Retinal pigment epithelial cell (primary cell): ENCODE results near the gene TBC1D8.

Experiments used
- DNase-seq: peaks from one replicate; pipeline ENCODE4 v3.0.0-alpha.2; 2010; ENCODE audit warnings: low read depth
- H3K4me3 ChIP-seq: 2 replicates; pipeline ENCODE4 v1.5.1; 2011; ENCODE audit warnings: mild to moderate bottlenecking, low read length, control low read depth, moderate library complexity
- CTCF ChIP-seq: conservative IDR thresholded peaks from 2 replicates; pipeline ENCODE4 v1.5.1; 2011; ENCODE audit warnings: low read depth, low read length, control low read depth, inconsistent platforms

The TBC1D8 gene

DNA sequence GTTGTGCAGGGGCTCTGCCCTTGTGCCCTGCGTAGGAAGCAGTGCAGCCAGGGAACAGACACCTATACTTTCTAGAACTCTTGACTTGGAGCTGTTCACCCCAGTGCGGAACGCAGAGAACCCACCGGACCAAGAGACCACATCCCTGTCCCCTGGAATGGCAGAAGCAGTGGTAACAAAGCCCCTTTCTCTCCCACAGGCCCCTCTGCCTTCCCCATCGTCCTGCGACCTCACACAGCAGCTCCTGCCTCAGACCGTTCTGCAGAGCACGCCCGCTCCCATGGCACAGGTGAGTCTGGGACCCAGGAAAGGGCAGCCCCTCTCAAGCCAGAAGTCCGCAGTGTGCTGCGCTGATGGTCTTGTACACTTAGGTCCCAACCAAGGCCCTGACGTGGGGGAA, 173.7 kb downstream of the TBC1D8 start:
- TF ChIP-seq CTCF: no peak
- no peak for DNase-seq
- H3K4me3 ChIP-seq: no peak overlapping the region

- no peak for TF ChIP-seq CTCF
- no peak overlapping the region for H3K4me3 ChIP-seq
- DNase-seq: no peak
Measured at GRCh38 chr2:100976645-100977391, 174.4 kb downstream of the TBC1D8 start.

DNA sequence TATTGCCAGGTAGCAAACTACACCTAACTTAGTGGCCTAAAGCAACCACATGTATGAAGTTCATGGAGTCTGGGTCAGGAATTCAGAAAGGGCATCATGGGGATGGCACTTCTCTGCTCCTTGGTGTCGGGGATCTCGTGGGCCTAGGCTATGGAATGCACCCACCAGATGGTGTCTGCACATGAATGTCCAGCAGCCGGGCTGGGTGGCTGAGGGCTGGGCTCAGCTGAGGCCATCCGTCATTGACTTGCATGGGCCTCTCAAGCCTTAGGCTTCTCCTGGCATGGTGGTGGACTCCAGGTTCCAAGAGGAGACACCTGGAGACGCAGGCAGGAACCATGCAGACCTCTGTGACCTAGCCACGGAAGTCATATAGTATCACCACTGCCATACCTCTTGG, 175.1 kb downstream of the TBC1D8 start:
- H3K4me3 ChIP-seq: no peak overlapping the region
- TF ChIP-seq CTCF: no peak
- no peak for DNase-seq

- no peak overlapping the region for H3K4me3 ChIP-seq
- no peak for TF ChIP-seq CTCF
- DNase-seq: no peak
Measured at GRCh38 chr2:100975521-100975785, 175.7 kb downstream of the TBC1D8 start.

DNA sequence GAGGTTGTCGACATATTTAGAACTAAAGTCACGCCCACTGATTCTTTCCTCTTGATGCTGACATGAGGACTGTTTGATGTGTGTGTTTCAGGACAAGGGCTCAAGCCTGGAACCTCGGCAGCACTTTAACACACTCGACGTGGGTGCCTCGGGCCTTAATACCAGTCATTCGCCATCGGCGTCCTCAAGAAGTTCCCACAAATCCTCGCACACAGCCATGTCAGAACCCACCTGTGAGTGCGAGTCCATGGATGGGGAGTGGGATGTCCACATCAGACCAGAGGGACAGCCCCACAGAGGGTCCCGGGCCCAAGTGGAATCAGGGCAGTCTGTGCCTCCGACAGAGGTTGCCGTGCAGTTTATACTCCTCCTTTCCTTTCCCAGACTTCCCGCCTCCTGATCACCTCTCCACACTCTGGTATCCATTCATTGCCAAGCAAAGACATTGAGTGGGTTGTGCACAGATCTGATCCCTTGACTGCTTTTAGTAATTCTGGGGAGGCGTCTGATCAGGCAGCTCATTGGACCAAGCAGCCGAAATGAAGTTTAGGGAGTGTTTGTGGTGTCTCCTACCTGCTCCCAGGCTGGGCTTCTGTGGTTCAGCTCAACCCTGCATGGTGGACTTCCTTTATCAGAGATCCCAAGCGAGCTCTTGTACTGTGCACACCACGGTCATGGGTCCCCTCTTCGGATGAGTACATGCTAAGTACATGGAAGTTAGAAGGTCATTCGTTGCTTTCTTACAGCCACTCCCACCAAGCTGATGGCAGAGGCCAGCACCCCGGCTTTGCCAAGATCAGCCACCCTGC, 176.3 kb downstream of the TBC1D8 start:
- TF ChIP-seq CTCF: no peak
- H3K4me3 ChIP-seq: no peak overlapping the region
- no peak for DNase-seq

DNA sequence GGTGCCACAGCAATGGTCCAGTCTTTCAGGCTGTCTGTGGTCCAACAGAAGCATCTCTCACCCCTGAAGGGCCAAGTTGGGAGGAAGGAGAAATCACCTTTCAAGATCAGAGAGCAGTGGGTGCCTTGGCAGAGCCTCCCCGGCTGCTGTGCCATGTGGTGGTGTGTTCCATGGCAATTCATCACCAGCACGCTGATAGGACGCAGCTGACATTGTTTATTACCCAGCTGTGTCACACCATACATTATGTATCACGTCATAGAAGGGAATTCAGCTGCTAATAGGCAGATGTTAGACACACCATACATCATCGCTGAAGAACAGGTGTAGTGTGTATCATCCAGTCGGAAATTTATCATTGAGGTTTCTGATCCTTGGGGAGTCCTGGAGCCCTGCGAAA, 178.7 kb downstream of the TBC1D8 start:
- DNase-seq: no peak
- no peak for TF ChIP-seq CTCF

DNA sequence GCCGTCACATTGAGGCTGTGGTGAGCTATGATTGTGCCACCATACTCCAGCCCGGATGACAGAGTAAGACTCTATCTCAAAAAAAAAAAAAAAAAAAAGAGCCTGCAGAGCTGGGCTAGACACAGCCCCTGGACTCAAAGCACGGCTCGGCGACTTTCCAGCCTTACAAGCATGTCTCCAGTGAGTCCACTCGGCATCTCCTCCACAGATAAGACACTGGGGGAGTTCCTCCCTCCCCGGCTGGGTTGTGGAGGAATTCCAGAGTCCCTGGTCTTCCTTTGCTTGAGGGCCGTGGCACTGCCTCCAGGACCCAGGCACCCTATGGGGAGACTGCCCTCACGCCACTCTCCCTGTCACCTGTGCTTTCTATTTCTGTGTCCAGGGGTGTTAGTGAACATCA, 180.0 kb downstream of the TBC1D8 start:
- no peak for TF ChIP-seq CTCF
- H3K4me3 ChIP-seq: no peak overlapping the region
- no peak for DNase-seq

More for the DNA sequence above, 178.7 kb downstream of the TBC1D8 start:
- H3K4me3 ChIP-seq: no peak overlapping the region
